HG03342 (cell line): ENCODE measurements around the gene GPR37.

Experiments
- ATAC-seq: cut with Tn5 transposase; IDR thresholded peaks from one replicate; pipeline ENCODE4 v1.9.1; 2021; ENCODE audit warnings: mild to moderate bottlenecking, moderate library complexity; ENCODE audit not compliant: unreplicated experiment

GPR37 gene

DNA sequence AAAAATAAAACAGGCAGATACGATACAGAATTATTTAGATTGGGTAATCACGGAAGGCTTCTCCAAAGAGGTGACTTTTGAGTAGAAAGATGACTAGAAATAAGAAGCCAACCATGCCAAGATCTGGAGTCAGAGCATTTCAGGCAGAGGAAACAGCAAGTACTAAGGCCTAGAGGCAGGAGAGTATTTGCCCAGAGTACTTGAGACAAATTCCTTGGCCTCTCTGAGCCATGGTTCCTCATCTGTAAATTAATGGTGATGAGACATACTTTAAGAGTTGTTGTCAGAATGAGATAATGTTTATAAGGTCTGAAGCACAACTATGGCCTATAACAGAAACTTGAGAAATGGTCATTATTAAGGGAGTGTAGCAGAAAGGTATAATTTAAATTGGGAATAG lies 15.8 kb upstream of the GPR37 start:
- ATAC-seq, result no peak

GRCh38 chr7:124780608-124781007 lies 15.0 kb upstream of the GPR37 start:
- no peak for ATAC-seq

DNA sequence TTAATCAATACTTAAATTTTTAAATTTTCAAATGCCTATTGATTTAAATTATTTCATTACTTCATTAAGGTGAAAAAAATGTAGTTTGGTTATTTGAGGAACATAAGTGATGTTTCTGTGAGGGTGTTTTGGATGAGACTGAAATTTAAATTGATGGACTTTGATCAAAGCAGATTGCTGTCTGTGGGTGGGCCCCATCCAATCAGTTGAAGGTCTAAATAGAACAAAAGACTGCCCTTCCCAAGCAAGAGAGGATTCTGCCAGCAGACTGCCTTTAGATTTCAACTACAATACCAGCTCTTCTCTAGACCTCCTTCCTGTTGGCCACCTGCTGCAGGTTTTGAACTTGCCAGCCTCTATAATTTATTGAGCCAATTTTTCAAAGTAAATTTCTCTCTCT lies 14.5 kb upstream of the GPR37 start:
- no peak for ATAC-seq

GRCh38 chr7:124779620-124780019 lies 14.0 kb upstream of the GPR37 start:
- ATAC-seq, result no peak

- no peak for ATAC-seq
Observed at GRCh38 chr7:124779194-124779593, 13.6 kb upstream of the GPR37 start.

- no peak for ATAC-seq
Observed at GRCh38 chr7:124777268-124777667, 11.7 kb upstream of the GPR37 start.

- no peak for ATAC-seq
Observed at GRCh38 chr7:124776153-124776552, 10.6 kb upstream of the GPR37 start.

GRCh38 chr7:124775422-124775821 lies 9.8 kb upstream of the GPR37 start:
- no peak for ATAC-seq

GRCh38 chr7:124773938-124774337 lies 8.3 kb upstream of the GPR37 start:
- ATAC-seq, result no peak

DNA sequence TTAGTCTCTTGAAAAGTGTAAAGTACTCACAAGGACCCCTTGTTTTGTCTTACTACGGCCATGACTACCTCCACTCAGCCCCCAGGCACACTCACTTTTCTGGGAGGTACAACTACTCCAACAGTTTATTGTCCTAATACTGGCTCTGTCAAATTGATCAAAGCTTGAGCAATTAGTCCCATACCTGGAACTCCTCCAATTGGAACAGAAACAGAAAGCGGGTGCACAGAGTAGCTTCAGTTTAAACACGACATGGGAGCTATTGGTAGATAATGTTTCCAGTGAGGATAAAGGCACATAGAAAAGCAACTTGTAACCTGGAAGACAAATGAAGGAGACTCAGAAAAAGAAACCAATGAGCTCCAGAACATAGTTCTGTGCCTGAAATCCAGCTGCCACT lies 7.7 kb upstream of the GPR37 start:
- ATAC-seq, result no peak

- no peak for ATAC-seq
Observed at GRCh38 chr7:124769136-124769535, 3.5 kb upstream of the GPR37 start.

GRCh38 chr7:124768525-124768924 lies 2.9 kb upstream of the GPR37 start:
- ATAC-seq, result no peak

DNA sequence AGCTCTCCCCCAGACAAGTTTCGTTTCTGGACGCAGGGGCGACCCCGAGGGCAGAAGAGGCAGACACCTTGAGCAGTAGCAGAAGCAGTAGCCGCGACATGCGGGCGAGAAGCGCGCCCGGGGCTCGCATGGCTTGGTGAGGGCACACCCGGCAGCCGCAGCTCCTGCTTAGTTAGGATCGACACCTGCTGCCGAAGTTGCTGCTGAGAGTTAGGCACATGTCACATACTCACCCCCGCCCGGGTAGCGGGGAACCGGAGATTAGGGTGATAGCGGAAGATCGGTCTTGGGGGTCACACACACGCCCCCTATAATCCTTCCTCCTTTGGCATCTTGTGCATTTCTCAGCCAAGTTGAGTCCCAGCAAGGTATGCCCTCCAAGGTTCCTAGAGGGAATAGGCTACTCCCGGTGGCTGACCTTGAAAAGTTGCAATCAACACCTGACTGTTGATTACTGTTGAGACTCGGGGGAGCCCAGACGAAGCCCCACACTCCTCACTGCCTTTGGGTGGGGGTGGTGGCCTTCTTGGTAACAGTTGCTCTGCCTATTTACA lies 668 bp downstream of the GPR37 start:
- ATAC-seq, result peak; percentile 41

DNA sequence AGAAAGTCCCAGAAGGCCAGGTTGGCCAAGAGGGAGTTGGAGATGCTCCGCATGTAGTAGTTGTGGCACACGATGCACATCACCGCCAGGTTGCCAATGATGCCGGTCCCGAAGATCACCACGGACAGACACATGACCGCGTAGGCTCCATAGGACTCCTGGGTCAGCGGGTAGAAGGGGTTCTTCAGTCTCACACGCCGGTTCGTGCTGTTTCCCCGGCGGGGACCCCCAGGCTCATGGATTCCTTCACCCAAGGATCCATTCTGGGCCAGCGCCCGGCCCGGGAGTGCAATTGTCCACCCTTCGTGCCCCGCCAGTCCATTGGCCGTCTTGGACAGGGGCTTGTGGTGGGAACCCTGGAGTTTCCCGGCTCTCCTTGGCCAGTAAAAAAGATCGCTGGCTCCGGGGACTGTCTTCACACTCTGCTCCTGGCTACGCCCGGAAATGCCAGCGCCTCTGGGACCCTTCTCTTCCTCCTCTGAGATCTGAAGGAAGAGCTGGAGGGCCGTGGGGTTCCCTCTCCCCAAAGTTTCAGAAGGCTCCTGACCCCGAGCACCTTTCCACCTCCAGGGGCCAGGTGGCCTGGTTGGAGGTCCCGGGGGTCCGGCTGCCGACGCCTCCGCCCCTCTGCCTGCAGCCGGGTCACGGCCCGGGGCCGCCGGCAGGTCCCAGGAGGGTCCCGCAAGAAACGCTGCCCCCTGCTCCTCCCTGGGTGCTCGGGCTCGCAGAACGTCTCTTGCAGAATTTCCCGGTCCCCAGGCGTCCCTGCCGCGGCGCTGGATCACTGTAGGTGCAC lies 1.3 kb downstream of the GPR37 start:
- ATAC-seq, result no peak

DNA sequence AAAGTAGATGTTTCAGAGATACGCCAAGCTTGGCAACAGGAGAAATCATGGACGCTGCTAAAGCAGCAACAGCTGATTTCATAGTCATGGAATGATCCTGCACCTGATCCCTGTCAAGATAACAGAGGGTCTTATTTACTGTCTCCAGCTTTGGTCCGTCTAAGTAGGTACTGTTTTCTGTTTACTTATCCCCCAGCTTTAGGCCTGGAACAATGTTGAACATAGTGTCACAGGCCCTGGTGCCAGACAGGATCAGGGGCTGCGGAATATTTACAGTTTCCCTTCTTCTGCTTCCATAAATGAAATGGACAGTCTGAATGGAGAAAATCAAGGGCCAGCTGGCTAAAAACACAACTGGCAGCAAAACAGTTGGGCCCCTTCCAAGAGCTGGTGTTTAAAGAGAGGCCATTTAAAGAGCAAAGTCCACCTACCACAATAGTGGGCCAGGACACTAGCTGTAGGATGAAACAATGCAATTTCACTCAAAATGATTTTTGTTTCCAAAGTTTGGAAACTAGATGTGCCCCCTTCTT lies 2.9 kb downstream of the GPR37 start:
- ATAC-seq, result no peak

- ATAC-seq, result no peak
Observed at GRCh38 chr7:124761164-124761715, 4.4 kb downstream of the GPR37 start.

- ATAC-seq, result no peak
Observed at GRCh38 chr7:124758327-124758726, 7.3 kb downstream of the GPR37 start.

GRCh38 chr7:124754576-124755268 lies 10.9 kb downstream of the GPR37 start:
- ATAC-seq, result no peak

GRCh38 chr7:124752310-124752709 lies 13.3 kb downstream of the GPR37 start:
- no peak for ATAC-seq

DNA sequence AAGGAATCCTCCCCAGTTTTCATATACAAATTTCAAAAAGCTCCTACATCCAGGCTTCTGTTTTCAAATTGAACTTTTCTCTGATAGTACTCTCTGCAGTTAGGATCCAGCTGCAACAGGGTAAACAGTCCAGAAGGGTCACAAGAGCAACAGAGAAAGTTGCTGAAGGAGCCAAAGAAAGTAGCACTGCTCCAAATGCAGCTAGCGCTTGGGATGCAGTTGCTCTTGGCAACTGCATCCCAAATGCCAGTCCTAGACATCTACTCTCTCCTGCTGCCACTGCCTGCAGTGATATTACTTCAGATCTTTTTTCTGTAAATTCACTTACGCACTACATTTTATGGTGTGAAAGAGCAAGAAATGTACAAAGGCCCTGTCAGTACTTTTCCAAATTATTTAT lies 14.6 kb downstream of the GPR37 start:
- no peak for ATAC-seq

GRCh38 chr7:124747072-124747471 lies 18.5 kb downstream of the GPR37 start:
- no peak for ATAC-seq

DNA sequence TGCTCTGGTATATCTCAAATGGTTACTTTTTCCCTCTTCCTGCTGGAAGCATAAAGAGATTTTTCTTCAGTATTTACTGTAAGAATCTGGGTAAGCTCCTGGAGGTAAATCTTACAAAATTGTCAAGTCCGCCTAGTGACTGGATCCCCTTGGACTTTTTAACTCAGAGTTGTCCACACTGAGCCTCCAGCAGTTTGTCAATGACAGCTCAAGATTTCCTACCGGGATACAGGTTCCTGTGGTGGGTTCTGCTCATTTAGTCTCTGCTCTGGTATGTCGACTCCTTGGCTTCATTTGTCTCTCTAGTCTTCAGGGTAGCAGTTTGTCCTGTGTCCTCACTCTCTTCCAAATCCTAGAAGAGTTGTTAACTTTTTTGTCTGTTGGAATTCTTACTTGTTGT lies 27.0 kb downstream of the GPR37 start:
- ATAC-seq, result no peak
